ENCODE data around the gene BOLL.

The BOLL gene

GRCh38 chr2:197814526-197814925 is 29.4 kb upstream of the BOLL start:
- POLR2A ChIA-PET, result no interaction called here
- H3K4me3 ChIP-seq (ENCODE audit: low read depth, low read length), result no peak overlapping the region
- no peak for TF ChIP-seq CTCF (IDR thresholded peaks at IDR 0.05; ENCODE audit: insufficient read depth, low read length, missing control alignments)
- CTCF ChIA-PET, result interaction anchor here (0.6 to 2.1 kb wide), 4 partner anchors 9 to 238 kb away, joined by 3 to 5 read pairs (median 3); no protein-coding TSS in a partner anchor
- no peak for DNase-seq (ENCODE audit: low read depth, low spot score)

GRCh38 chr2:197813093-197813787 is 28.1 kb upstream of the BOLL start:
- POLR2A ChIA-PET, result no interaction called here
- H3K4me3 ChIP-seq (ENCODE audit: low read depth, low read length), result no peak overlapping the region
- peak; percentile 45 for TF ChIP-seq CTCF (IDR thresholded peaks at IDR 0.05; ENCODE audit: insufficient read depth, low read length, missing control alignments)
- DNase-seq (ENCODE audit: low read depth, low spot score), result no peak
- CTCF ChIA-PET, result interaction anchor here (0.6 to 2.1 kb wide), 10 partner anchors 12 to 484 kb away, joined by 3 to 8 read pairs (median 4); no protein-coding TSS in a partner anchor

- TF ChIP-seq CTCF (IDR thresholded peaks at IDR 0.05; ENCODE audit: insufficient read depth, low read length, missing control alignments), result no peak
- ChIA-PET CTCF (interaction anchor here (1.0 to 1.7 kb wide), 3 partner anchors 10 to 317 kb away, joined by 3 to 5 read pairs (median 3); no protein-coding TSS in a partner anchor), POLR2A (no interaction called here)
- no peak overlapping the region for H3K4me3 ChIP-seq (ENCODE audit: low read depth, low read length)
- no peak for DNase-seq (ENCODE audit: low read depth, low spot score)
Measured at GRCh38 chr2:197810491-197810890, 25.4 kb upstream of the BOLL start.

- DNase-seq (ENCODE audit: low read depth, low spot score), result no peak
- no peak overlapping the region for H3K4me3 ChIP-seq (ENCODE audit: low read depth, low read length)
- ChIA-PET POLR2A (no interaction called here), CTCF (interaction anchor here (1.0 to 3.3 kb wide), 4 partner anchors 11 to 487 kb away, joined by 3 to 15 read pairs (median 4); no protein-coding TSS in a partner anchor)
- no peak for TF ChIP-seq CTCF (IDR thresholded peaks at IDR 0.05; ENCODE audit: insufficient read depth, low read length, missing control alignments)
Measured at GRCh38 chr2:197810016-197810415, 24.9 kb upstream of the BOLL start.

GRCh38 chr2:197809064-197809463 is 23.9 kb upstream of the BOLL start:
- no peak for TF ChIP-seq CTCF (IDR thresholded peaks at IDR 0.05; ENCODE audit: insufficient read depth, low read length, missing control alignments)
- ChIA-PET CTCF (interaction anchor here (1.7 to 3.3 kb wide), 2 partner anchors 65 to 488 kb away, joined by 3 to 15 read pairs; no protein-coding TSS in a partner anchor), POLR2A (no interaction called here)
- no peak overlapping the region for H3K4me3 ChIP-seq (ENCODE audit: low read depth, low read length)
- no peak for DNase-seq (ENCODE audit: low read depth, low spot score)

- H3K4me3 ChIP-seq (ENCODE audit: low read depth, low read length), result peak overlapping the region; percentile 67
- POLR2A ChIA-PET, result no interaction called here
- TF ChIP-seq CTCF (IDR thresholded peaks at IDR 0.05; ENCODE audit: insufficient read depth, low read length, missing control alignments), result no peak
- DNase-seq (ENCODE audit: low read depth, low spot score), result no peak
- CTCF ChIA-PET, result interaction anchor here (1.0 to 4.5 kb wide), 4 partner anchors 250 to 491 kb away, joined by 3 to 38 read pairs (median 4); no protein-coding TSS in a partner anchor
Measured at GRCh38 chr2:197805715-197806633, 20.9 kb upstream of the BOLL start.
